Lung (tissue), 12 donors: Measurements from ENCODE around the gene GALNT9. TPM values are rescaled to one million over a fixed set of nuclear protein-coding genes. Genes with fewer than 3 reads are reported as not detected.

Experiments used
- ATAC-seq: fragments of 200-7000 bp; cut with Tn5 transposase; one replicate; pipeline ENCODE4 v1.9.1; 2020; ENCODE audit warnings: moderate number of reproducible peaks; ENCODE audit not compliant: insufficient read depth, low FRiP score
- DNase-seq, 3 donors: peaks; one replicate each; pipeline ENCODE4 v3.0.0-alpha.2; 2013 to 2017
- H3K27ac ChIP-seq, 2 donors: one replicate each; pipeline ENCODE4 v1.5.1; 2013; ENCODE audit warnings: mild to moderate bottlenecking in 2 of 2, moderate library complexity in 2 of 2, control low read depth in 1 of 2, inconsistent platforms in 1 of 2, low read depth in 1 of 2, low read length in 1 of 2
- H3K27me3 ChIP-seq, 3 donors: one replicate each; pipeline ENCODE4 v1.5.1; 2013; ENCODE audit warnings: low read length in 2 of 3; ENCODE audit not compliant: control insufficient read depth in 3 of 3, insufficient read depth in 3 of 3
- H3K36me3 ChIP-seq, 4 donors: one replicate each; pipeline ENCODE4 v1.5.1; 2013; ENCODE audit warnings: low read length in 4 of 4, mild to moderate bottlenecking in 1 of 4, moderate library complexity in 1 of 4; ENCODE audit not compliant: control insufficient read depth in 4 of 4, insufficient read depth in 4 of 4
- H3K4me1 ChIP-seq, 5 donors: one replicate each; pipeline ENCODE4 v1.5.1; 2013; ENCODE audit warnings: low read length in 5 of 5, mild to moderate bottlenecking in 2 of 5, moderate library complexity in 1 of 5; ENCODE audit not compliant: control insufficient read depth in 5 of 5, insufficient read depth in 5 of 5
- H3K4me3 ChIP-seq: one replicate; pipeline ENCODE4 v1.5.1; 2013; ENCODE audit warnings: mild to moderate bottlenecking, control low read depth, moderate library complexity
- H3K9ac ChIP-seq, 2 donors: one replicate each; pipeline ENCODE4 v1.5.1; 2013; ENCODE audit warnings: low read length in 2 of 2, control low read depth in 1 of 2; ENCODE audit not compliant: insufficient read depth in 1 of 2
- H3K9me3 ChIP-seq, 4 donors: one replicate each; pipeline ENCODE4 v1.5.1; 2013; ENCODE audit warnings: low read length in 3 of 4, mild to moderate bottlenecking in 1 of 4, moderate library complexity in 1 of 4; ENCODE audit not compliant: control insufficient read depth in 4 of 4, insufficient read depth in 3 of 4
- CTCF ChIP-seq: IDR thresholded peaks from 2 replicates; pipeline ENCODE4 v1.5.1; 2012; ENCODE audit warnings: mild to moderate bottlenecking; ENCODE audit errors: control extremely low read depth, extremely low read depth
- WGBS, 2 donors: extraction: QIAGEN DNeasy Blood & Tissue Kit; methylation state at CpG; one replicate each; pipeline ENCODE4 v1.1.7; 2013; 5-methylcytosine and 5-hydroxymethylcytosine counted together
- polyA plus RNA-seq, 2 donors: library from polyadenylated mRNA; stranded (reverse); fragments of 200-250 nt; gene quantifications; one replicate each; pipeline ENCODE4 v1.2.1, GENCODE V29; 2013
- total RNA-seq, 2 donors: library from RNA; depleted of rRNA in 1 of 2; stranded (reverse); fragments of >200 nt in 1 of 2; gene quantifications; one replicate each; pipeline ENCODE4 v1.2.1, GENCODE V29; 2014 to 2021
- donor health status: control.
- donor health status: control.
- donor health status: Bipolar disorder and iron deficiency.
- donor health status: healthy.
- donor health status: DM: yes; HTN: yes; CAD: no.

The GALNT9 gene
- total and polyA plus RNA-seq, 4 donors, result 0.13 to 1.7 (median 0.79) TPM

DNA sequence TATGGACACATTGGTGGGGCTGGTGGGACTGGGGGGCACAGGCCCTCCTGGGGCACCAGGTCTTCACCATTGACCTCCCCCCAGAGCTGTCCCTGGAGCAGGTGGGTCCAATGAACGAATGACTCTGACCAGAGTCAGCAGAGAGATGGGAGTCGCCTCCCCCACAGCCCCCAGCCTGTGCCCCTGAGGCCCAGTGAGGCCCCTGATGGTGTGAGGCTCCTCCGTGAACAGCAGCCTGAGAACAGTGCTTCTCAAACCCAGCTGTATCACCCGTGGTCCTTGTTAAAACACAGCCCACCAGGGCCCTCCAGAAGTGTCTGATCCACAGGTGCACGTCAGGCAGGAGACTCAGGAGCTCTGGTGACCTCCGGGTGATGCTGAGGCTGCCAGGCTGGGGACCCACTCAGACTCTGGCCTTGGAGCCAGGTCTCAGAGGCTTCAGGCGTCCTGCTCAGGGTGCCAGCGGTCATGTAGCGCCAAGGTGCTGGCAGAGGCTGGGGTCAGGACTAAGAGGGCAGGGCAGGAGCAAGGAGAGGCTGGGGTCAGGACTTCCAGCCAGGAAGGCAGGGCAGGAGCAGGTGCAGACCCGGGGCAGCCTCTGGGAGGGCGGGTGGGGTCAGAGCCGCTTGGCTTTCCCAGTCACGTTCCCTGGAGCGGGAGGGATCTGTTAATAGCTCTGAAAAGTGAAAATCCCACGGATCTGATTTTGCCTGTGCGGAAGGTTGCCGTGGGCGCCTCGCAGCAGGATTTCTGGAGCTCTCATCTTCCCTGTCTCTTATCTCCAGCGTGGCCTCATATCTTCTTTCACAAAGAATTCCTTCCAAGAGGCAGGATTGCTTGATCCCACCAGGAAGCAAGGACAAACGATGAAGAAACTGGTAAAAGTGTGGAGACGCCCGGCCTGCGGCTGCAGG is 35.0 kb downstream of the GALNT9 start:
- TF ChIP-seq CTCF, result no peak
- Histone ChIP-seq H3K27me3 (peaks cover 0 to 11% (median 4%) of the 10 kb centered on the region in 3 donors), H3K36me3 (no peaks in the 10 kb centered on the region), H3K4me1 (peaks cover 0 to 4% (median 0%) of the 10 kb centered on the region in 5 donors), H3K27ac (no peak overlapping the region), H3K9me3 (peaks cover 0 to 3% (median 1%) of the 10 kb centered on the region in 4 donors), H3K9ac (no peak overlapping the region), H3K4me3 (no peak overlapping the region)
- no peak for ATAC-seq
- no peak for DNase-seq
- WGBS, 2 donors, result 69 to 81% methylated on average over 24 of the region's 24 CpGs

GRCh38 chr12:132292328-132293319 is 36.8 kb downstream of the GALNT9 start:
- no peak for TF ChIP-seq CTCF
- no peak for DNase-seq
- H3K27ac ChIP-seq, result no peak overlapping the region
- H3K9ac ChIP-seq, result no peak overlapping the region
- no peaks in the 10 kb centered on the region for H3K36me3 ChIP-seq
- 90 to 93% methylated on average over 33 of the region's 33 CpGs for WGBS, 2 donors
- H3K4me3 ChIP-seq, result no peak overlapping the region
- H3K4me1 ChIP-seq, result peaks cover 0 to 8% (median 0%) of the 10 kb centered on the region in 5 donors
- H3K9me3 ChIP-seq, result peaks cover 0 to 2% (median 0%) of the 10 kb centered on the region in 4 donors
- ATAC-seq, result no peak
- H3K27me3 ChIP-seq, result peaks cover 0 to 11% (median 4%) of the 10 kb centered on the region in 3 donors

DNA sequence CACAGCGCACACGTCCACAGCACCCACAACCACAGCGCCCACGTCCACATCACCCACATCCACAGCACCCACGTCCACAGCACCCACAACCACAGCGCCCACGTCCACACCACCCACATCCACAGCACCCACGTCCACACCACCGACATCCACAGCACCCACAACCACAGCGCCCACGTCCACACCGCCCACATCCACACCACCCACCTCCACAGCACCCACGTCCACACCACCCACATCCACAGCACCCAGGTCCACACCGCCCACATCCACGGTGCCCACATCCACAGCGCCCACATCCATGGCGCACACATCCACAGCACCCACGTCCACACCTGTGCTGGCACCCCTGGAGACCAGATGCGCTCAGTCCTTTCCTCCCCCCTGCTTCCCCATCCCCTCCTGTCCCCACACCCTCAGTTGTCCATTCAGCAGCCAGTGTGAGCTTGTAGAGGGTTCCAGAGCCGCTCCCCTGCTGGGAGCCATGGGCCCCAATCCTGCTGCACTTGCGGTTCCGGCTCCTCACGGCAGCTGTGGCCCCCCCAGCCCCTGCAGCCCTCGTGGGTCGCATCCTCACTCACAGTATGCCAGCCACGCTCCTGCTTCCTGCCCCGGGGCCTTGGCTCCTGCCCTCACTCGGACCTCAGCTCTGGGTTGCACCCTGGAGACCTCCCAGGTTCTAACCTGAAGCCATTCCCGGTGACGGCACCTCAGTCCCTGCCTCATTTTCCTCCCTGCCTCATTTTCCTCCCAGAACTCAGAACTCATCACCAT is 37.8 kb downstream of the GALNT9 start:
- no peak for TF ChIP-seq CTCF
- Histone ChIP-seq H3K4me3 (no peak overlapping the region), H3K4me1 (peaks cover 0 to 10% (median under 1%) of the 10 kb centered on the region in 5 donors), H3K27ac (no peak overlapping the region), H3K36me3 (no peaks in the 10 kb centered on the region), H3K9me3 (peaks cover 0 to 2% (median 0%) of the 10 kb centered on the region in 4 donors), H3K9ac (no peak overlapping the region), H3K27me3 (peaks cover 0 to 4% (median 3%) of the 10 kb centered on the region in 3 donors)
- WGBS, 2 donors, result 94 to 98% methylated on average over 27 to 28 of the region's 30 CpGs
- DNase-seq (no peak), ATAC-seq (no peak)
